Activated CD8-positive, alpha-beta memory T cell treated with anti-CD3 and anti-CD28 coated beads, Interleukin-2, amount 10 ng/mL, durations not matched to agents 7 days and 5 days (primary cell): ENCODE measurements around the gene MRPL34. TPM values are rescaled to one million over a fixed set of nuclear protein-coding genes. Genes with fewer than 3 reads are reported as not detected.
"Not testable (repeated sequence)": the region's sequence is repeated elsewhere in the genome, so short reads cannot be mapped to it uniquely, and the experiment has no call there.

ENCODE experiments used
- ATAC-seq: fragments of 150-1000 bp; cut with Tn5 transposase; one replicate; pipeline ENCODE4 v1.10.0; 2021; ENCODE audit warnings: moderate library complexity
- CTCF ChIA-PET: fragments of 350-600 bp; sonication (Branson Sonifier 250); formaldehyde crosslinking; loops from one replicate; lab custom pipeline; 2021; ENCODE audit warnings: antibody characterized with exemption; lab: Charles Lee
- DNase-seq: peaks from one replicate; pipeline ENCODE4 v3.0.0-alpha.2; 2020
- H3K27ac Mint-ChIP-seq: one replicate; pipeline ENCODE4 v1.8.0; 2021; ENCODE audit warnings: mild to moderate bottlenecking, mixed read lengths
- H3K27me3 Mint-ChIP-seq: one replicate; pipeline ENCODE4 v1.8.0; 2021; ENCODE audit warnings: mixed read lengths
- H3K36me3 Mint-ChIP-seq: one replicate; pipeline ENCODE4 v1.8.0; 2021; ENCODE audit warnings: mild to moderate bottlenecking, mixed read lengths
- H3K4me1 Mint-ChIP-seq: one replicate; pipeline ENCODE4 v1.8.0; 2021; ENCODE audit warnings: mixed read lengths
- H3K4me3 Mint-ChIP-seq: one replicate; pipeline ENCODE4 v1.8.0; 2021; ENCODE audit warnings: mild to moderate bottlenecking, moderate library complexity, mixed read lengths
- H3K9me3 Mint-ChIP-seq: one replicate; pipeline ENCODE4 v1.8.0; 2022; ENCODE audit warnings: low read depth, mixed read lengths
- total RNA-seq, 2 experiments: library from RNA; stranded (reverse); gene quantifications; one replicate each; pipeline ENCODE4 v1.2.3, GENCODE V29; 2021

MRPL34 gene
- total RNA-seq, 2 experiments from 2014 or later = 94.7 to 115 TPM

- Mint-ChIP-seq H3K4me3 (peak overlapping the region; percentile 91), H3K27me3 (no peaks in the 10 kb centered on the region), H3K4me1 (peaks cover 25% of the 10 kb centered on the region), H3K36me3 (peaks cover 9% of the 10 kb centered on the region), H3K27ac (no peak overlapping the region), H3K9me3 (no peaks in the 10 kb centered on the region)
- no peak for ATAC-seq
- CTCF ChIA-PET = interaction anchor here (0.7 to 12.2 kb wide), 5 partner anchors 11 to 204 kb away, joined by 3 to 132 read pairs (median 3); partner anchors contain the start of gene ANKLE1
- no peak for DNase-seq
Measured at GRCh38 chr19:17268754-17269153, 36.9 kb upstream of the MRPL34 start.

GRCh38 chr19:17274892-17275291, 30.8 kb upstream of the MRPL34 start:
- H3K9me3 Mint-ChIP-seq, H3K4me1 Mint-ChIP-seq, H3K4me3 Mint-ChIP-seq, ATAC-seq, DNase-seq, H3K27ac Mint-ChIP-seq, H3K27me3 Mint-ChIP-seq: not testable (repeated sequence)
- peaks cover 31% of the 10 kb centered on the region for H3K36me3 Mint-ChIP-seq
- CTCF ChIA-PET = interaction anchor here (1.5 kb wide), 1 partner anchor 8 kb away, joined by 3 read pairs; no protein-coding TSS in a partner anchor

- no peak for DNase-seq
- Mint-ChIP-seq H3K36me3 (peaks cover 28% of the 10 kb centered on the region), H3K4me1 (no peaks in the 10 kb centered on the region), H3K27me3 (no peaks in the 10 kb centered on the region), H3K27ac (no peak overlapping the region), H3K9me3 (no peaks in the 10 kb centered on the region), H3K4me3 (no peak overlapping the region)
- no peak for ATAC-seq
- CTCF ChIA-PET = interaction anchor here (1.5 kb wide), 1 partner anchor 9 kb away, joined by 3 read pairs; no protein-coding TSS in a partner anchor
Measured at GRCh38 chr19:17275441-17276175, 30.1 kb upstream of the MRPL34 start.

- peaks cover 6% of the 10 kb centered on the region for H3K4me1 Mint-ChIP-seq
- no peaks in the 10 kb centered on the region for H3K27me3 Mint-ChIP-seq
- no peak overlapping the region for H3K27ac Mint-ChIP-seq
- H3K4me3 Mint-ChIP-seq = no peak overlapping the region
- ATAC-seq (no peak), DNase-seq (no peak)
- CTCF ChIA-PET = interaction anchor here (0.6 to 7.6 kb wide), 3 partner anchors 17 to 129 kb away, joined by 3 to 132 read pairs (median 4); partner anchors contain the start of genes BABAM1, MRPL34 and USHBP1
- no peaks in the 10 kb centered on the region for H3K9me3 Mint-ChIP-seq
- H3K36me3 Mint-ChIP-seq = peaks cover 19% of the 10 kb centered on the region
Measured at GRCh38 chr19:17279436-17279835, 26.2 kb upstream of the MRPL34 start.

GRCh38 chr19:17281391-17282304, 24.0 kb upstream of the MRPL34 start, which contains the start of gene ANKLE1:
ANKLE1 (plus strand) TSS chr19:17281901; CDS start chr19:17281921, 20 bp downstream.
- Mint-ChIP-seq H3K27ac (peak within 1 kb of the TSS; percentile 72), H3K9me3 (no peaks in the 10 kb centered on the region), H3K27me3 (no peaks in the 10 kb centered on the region), H3K4me3 (peak within 1 kb of the TSS; percentile 79), H3K36me3 (peaks cover 14% of the 10 kb centered on the region), H3K4me1 (peaks cover 6% of the 10 kb centered on the region)
- CTCF ChIA-PET = interaction anchor here (0.6 to 7.6 kb wide), 21 partner anchors 9 to 741 kb away, joined by 3 to 132 read pairs (median 4); partner anchors contain the start of genes ABHD8, BABAM1, USE1 and USHBP1
- DNase-seq (peak; percentile 60), ATAC-seq (peak; percentile 56)

GRCh38 chr19:17282488-17283125, 23.1 kb upstream of the MRPL34 start:
- Mint-ChIP-seq H3K4me3 (peak overlapping the region; percentile 79), H3K36me3 (peaks cover 8% of the 10 kb centered on the region), H3K4me1 (peaks cover 6% of the 10 kb centered on the region), H3K27ac (peak overlapping the region; percentile 72), H3K9me3 (no peaks in the 10 kb centered on the region), H3K27me3 (no peaks in the 10 kb centered on the region)
- CTCF ChIA-PET = interaction anchor here (0.6 to 7.6 kb wide), 19 partner anchors 8 to 510 kb away, joined by 3 to 132 read pairs (median 5); partner anchors contain the start of genes ABHD8, ANO8, BABAM1 and MRPL34
- peak; percentile 90 for ATAC-seq
- DNase-seq = peak; percentile 87

GRCh38 chr19:17283504-17283996, 22.1 kb upstream of the MRPL34 start:
- Mint-ChIP-seq H3K27ac (no peak overlapping the region), H3K4me3 (no peak overlapping the region)

GRCh38 chr19:17285415-17286135, 20.1 kb upstream of the MRPL34 start:
- peaks cover 6% of the 10 kb centered on the region for H3K4me1 Mint-ChIP-seq
- no peaks in the 10 kb centered on the region for H3K9me3 Mint-ChIP-seq
- DNase-seq (no peak), ATAC-seq (no peak)
- no peak overlapping the region for H3K4me3 Mint-ChIP-seq
- CTCF ChIA-PET = interaction anchor here (7.6 kb wide), 1 partner anchor 23 kb away, joined by 132 read pairs; the partner anchor contains the start of genes BABAM1 and USHBP1
- H3K27ac Mint-ChIP-seq = no peak overlapping the region
- peaks cover 3% of the 10 kb centered on the region for H3K27me3 Mint-ChIP-seq
- H3K36me3 Mint-ChIP-seq = peaks cover 8% of the 10 kb centered on the region

More at GRCh38 chr19:17283504-17283996, 22.1 kb upstream of the MRPL34 start:
- DNase-seq = no peak
- CTCF ChIA-PET = interaction anchor here (0.6 to 7.6 kb wide), 12 partner anchors 7 to 1464 kb away, joined by 3 to 132 read pairs (median 6); partner anchors contain the start of genes ABHD8, ANO8, BABAM1 and DDA1
- no peaks in the 10 kb centered on the region for H3K27me3 Mint-ChIP-seq
- H3K9me3 Mint-ChIP-seq = no peaks in the 10 kb centered on the region
- no peak for ATAC-seq
- H3K4me1 Mint-ChIP-seq = peaks cover 6% of the 10 kb centered on the region
- H3K36me3 Mint-ChIP-seq = peaks cover 8% of the 10 kb centered on the region

GRCh38 chr19:17286263-17286662, 19.4 kb upstream of the MRPL34 start:
- Mint-ChIP-seq H3K36me3 (peaks cover 8% of the 10 kb centered on the region), H3K4me1 (peaks cover 9% of the 10 kb centered on the region), H3K27me3 (peaks cover 3% of the 10 kb centered on the region), H3K4me3 (no peak overlapping the region), H3K27ac (no peak overlapping the region), H3K9me3 (no peaks in the 10 kb centered on the region)
- CTCF ChIA-PET = interaction anchor here (7.6 kb wide), 1 partner anchor 24 kb away, joined by 132 read pairs; the partner anchor contains the start of genes BABAM1 and USHBP1
- no peak for ATAC-seq
- DNase-seq = no peak

- Mint-ChIP-seq H3K27me3 (peaks cover 3% of the 10 kb centered on the region), H3K4me3 (no peak overlapping the region), H3K4me1 (peaks cover 8% of the 10 kb centered on the region), H3K27ac (no peak overlapping the region), H3K9me3 (no peaks in the 10 kb centered on the region), H3K36me3 (peaks cover 8% of the 10 kb centered on the region)
- CTCF ChIA-PET = interaction anchor here (1.4 kb wide), 1 partner anchor 19 kb away, joined by 3 read pairs; the partner anchor contains the start of gene MRPL34
- ATAC-seq = no peak
- no peak for DNase-seq
Measured at GRCh38 chr19:17286752-17287151, 18.9 kb upstream of the MRPL34 start.

GRCh38 chr19:17289489-17289888, 16.2 kb upstream of the MRPL34 start:
- Mint-ChIP-seq H3K9me3 (no peaks in the 10 kb centered on the region), H3K4me1 (peaks cover 11% of the 10 kb centered on the region), H3K36me3 (peaks cover 5% of the 10 kb centered on the region), H3K4me3 (no peak overlapping the region), H3K27ac (no peak overlapping the region), H3K27me3 (peaks cover 3% of the 10 kb centered on the region)
- peak; percentile 63 for DNase-seq
- CTCF ChIA-PET = interaction anchor here (0.7 kb wide), 2 partner anchors 44 to 68 kb away, joined by 3 read pairs; no protein-coding TSS in a partner anchor
- no peak for ATAC-seq
